Forelimb muscle (tissue), 1 donor: ENCODE data around the gene MIF4GD. TPM values are rescaled to one million over a fixed set of nuclear protein-coding genes. Genes with fewer than 3 reads are reported as not detected.
"Not testable (repeated sequence)": the region's sequence is repeated elsewhere in the genome, so short reads cannot be mapped to it uniquely, and the experiment has no call there.

Experiments used
- DNase-seq: peaks from one replicate; pipeline ENCODE4 v3.0.0-alpha.2; 2013; ENCODE audit warnings: low read depth
- polyA plus RNA-seq: library from polyadenylated mRNA; unstranded; fragments of 120-200 nt; gene quantifications from one replicate; pipeline ENCODE4 v1.2.1, GENCODE V29; 2013; ENCODE audit not compliant: insufficient read length

MIF4GD gene
- polyA plus RNA-seq, 1 donor = 15.1 TPM

DNA sequence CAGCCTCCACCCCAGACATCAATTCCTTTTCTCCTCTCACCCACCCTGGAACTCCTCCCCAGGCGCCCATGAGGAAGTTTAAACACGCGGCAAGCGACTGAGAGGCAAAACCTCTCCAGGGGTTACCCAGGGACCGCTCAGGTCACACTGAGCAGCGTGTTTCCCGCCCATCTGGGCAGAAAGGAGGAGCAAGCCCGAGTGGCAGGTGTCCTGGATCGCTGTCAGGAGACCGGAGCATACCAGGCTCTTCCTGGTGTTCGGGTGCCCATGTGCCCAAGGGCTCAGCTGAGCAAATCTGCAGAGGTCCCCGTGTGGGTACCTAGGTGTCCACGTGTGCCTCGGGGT is 17.7 kb upstream of the MIF4GD start:
- no peak for DNase-seq

DNA sequence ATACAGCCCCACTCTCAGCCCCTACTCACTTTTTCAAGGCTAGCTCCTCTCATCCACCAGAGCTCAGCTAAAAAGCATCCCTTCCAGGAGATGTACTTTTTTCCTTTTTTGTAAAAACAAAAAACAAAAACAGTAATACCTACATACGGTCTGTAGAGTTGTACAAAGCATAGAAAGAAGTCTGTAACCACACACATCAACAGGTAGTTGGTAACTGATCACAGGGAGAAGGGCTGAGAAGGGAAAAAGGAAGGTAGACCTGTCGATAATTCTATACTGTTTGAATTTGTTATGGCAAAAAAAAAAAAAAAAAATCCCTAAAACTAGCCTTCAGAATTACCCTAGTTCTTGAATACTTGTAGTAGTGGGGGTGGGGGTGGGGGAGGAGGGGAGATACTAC is 17.3 kb upstream of the MIF4GD start:
- DNase-seq = no peak

- no peak for DNase-seq
Measured at GRCh38 chr17:75287221-75287620, 16.2 kb upstream of the MIF4GD start.

DNA sequence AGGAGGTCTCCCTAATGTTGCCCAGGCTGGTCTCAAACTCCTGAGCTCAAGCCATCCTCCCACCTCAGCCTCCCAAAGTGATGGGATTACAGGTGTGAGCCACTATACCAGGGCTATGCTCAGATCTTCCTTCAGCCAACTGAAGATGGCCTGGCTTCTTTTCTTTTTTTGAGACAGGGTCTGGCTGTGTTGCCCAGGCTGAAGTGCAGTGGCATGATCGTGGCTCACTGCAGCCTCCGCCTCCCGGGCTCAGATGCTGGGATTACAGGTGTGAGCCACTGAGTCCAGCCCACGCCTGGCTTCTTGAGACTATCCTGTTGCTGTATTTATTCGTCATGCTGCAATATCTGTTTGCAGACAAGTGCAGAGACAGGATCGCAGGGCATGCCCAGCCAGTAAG is 14.1 kb upstream of the MIF4GD start:
- DNase-seq = no peak

DNA sequence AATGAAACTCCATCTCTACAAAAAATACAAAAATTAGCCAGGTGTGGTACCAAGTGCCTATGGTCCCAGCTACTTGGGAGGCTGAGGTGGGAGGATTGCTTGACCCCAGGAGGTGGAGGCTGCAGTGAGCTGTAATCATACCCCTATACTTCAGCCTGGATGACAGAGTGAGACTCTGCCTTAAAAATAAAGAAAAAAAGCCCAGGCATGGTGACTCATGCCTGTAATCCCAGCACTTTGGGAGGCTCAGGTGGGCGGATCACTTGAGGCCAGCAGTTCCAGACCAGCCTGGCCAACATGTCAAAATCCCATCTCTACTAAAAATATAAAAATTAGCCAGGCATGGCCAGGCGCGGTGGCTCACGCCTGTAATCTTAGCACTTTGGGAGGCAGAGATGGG is 9.2 kb upstream of the MIF4GD start:
- DNase-seq = not testable (repeated sequence)

DNA sequence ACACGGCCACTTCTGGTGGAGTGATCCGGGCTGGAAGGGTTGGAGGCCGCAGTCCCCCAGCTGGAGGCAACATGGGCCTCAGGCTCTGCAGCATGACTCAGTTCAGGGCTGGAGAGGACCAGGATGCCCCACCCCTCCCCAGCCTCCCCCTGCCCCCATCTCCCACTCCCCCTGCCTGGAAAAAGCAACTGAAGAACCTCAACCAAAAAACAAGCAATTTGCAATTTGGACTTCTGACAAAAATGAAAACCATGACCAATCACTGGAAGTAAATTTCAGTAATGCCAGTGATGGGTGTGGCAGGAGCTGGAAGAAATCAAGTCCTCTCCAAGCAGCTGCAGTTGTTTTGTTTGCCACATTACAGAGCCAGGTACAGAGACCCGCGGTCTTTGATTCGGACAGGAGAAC is 6.6 kb upstream of the MIF4GD start:
- no peak for DNase-seq

- DNase-seq = no peak
Measured at GRCh38 chr17:75273977-75274708, 3.1 kb upstream of the MIF4GD start.

- DNase-seq = no peak
Measured at GRCh38 chr17:75272848-75273184, 1.8 kb upstream of the MIF4GD start.

DNA sequence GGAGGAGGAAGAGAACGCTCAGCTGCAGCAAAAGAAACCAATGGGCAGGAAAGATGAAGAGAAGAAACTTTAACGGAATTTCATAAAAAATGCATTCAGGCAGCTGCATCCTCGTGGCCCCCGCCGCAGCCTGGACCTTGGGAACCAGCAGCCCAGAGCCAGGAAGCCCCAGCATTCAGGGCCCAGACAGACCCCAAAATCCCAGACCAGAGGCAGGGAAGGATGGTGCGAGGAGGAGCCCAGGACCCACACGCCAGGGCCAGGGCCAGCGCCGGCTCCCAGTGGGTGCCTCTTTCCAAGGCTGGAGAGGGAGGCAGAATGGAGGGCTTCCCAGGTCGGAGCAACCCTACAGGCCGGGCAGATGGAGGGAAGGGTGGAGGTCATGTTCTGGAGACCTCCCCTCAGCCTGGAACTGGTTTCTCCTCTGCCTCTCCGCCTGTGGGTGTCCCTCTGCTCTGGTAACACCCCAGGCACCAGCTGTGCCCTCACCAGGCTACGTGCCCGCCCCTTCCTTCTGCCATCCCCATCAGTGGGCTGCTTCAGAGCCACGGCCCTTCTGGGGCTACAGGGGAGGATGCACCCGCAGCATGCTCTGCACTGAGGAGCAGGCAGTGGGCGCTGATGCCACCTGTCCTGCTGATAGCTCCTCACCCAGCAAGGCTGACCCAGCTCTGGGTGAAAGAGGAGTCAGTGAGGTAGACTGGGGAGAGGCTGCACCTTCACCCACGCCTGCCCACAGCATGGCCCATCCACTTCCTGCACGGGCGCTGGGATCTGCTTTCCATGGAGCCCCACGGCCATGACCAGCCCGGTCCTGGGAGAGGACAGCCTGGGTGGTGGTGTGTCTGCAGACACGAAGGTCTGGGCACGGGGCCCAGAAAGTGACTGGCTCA is 1.2 kb upstream of the MIF4GD start:
- no peak for DNase-seq

- no peak for DNase-seq
Measured at GRCh38 chr17:75271233-75271954, 363 bp upstream of the MIF4GD start.

DNA sequence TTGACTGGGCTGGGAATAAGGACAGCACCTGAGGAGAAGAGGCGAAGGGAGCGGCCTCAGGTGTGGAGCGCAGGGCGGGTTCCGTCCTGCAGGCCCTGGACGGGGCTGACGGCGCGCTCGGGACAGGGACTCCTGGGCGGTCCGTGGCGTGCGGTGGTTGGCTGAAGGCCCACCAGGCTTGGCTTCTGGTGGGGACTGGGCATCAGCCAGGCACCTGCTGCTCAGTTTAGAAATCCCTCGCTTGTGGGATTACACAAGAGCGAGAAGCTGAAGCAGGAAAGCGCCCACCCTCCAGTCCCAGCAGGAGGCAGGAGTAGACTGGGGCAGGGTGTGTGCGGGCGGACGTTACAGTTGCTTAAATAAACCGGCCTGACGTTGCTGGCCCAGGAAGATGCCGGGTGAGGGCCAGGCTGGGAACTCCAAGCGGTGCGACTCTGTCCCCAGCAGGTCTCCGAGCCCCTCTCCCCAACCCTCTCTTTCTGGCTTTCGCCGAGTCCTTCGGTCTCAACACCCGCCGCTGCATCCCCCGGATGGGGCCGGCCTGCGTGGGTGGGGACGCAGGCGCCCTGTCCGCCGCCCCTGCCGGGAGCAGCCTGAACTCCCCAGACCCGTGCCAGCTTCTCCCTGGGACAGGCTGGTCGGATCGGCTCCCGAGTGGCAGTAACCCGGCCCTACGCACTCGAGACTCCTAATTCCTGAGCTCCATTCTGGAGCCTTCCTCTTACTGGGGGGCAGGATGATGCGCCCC is 639 bp downstream of the MIF4GD start:
- no peak for DNase-seq

- no peak for DNase-seq
Measured at GRCh38 chr17:75269844-75270217, 1.2 kb downstream of the MIF4GD start.

GRCh38 chr17:75267411-75268232 is 3.4 kb downstream of the MIF4GD start:
- no peak for DNase-seq

- no peak for DNase-seq
Measured at GRCh38 chr17:75267153-75267410, 3.9 kb downstream of the MIF4GD start.

DNA sequence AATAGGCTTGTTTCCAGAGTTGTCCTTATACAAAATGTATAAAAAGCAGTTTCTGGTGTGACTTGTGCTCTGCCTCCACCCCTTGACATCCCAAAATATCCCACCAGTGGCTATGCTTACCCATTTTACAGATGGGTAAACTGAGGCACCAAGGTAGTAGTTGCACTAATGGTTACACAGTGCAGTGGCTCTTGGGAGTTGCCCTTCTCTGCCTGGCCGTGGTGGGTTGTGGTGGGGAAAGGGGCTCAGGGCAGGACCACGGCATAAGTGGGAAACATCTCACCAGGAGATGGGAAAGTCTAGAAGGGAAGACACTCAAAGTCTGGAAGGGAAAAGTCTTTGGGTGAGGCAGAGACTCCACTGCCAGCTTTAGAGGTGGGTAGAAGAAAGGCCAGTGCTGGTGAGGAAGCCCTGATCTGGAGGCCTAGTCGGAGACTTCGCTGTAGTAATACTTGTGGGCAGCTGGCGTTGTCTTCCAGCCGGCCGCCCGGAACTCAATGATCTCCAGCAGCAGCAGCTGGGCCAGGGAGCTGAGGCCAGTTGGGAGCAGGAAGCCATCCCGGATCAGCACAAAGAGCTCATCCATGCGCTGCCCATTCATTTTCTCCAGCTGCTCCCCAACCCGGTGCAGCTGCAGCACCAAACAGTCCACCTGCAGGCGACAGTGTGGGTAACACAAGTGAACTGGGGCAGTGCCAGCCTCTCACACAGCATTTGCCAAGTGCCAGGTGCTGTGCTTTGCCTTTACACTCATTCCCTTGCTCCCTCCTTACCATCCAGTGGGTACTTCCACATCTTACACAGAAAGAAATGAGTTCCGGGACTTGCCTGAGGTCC is 4.5 kb downstream of the MIF4GD start:
- DNase-seq = no peak

DNA sequence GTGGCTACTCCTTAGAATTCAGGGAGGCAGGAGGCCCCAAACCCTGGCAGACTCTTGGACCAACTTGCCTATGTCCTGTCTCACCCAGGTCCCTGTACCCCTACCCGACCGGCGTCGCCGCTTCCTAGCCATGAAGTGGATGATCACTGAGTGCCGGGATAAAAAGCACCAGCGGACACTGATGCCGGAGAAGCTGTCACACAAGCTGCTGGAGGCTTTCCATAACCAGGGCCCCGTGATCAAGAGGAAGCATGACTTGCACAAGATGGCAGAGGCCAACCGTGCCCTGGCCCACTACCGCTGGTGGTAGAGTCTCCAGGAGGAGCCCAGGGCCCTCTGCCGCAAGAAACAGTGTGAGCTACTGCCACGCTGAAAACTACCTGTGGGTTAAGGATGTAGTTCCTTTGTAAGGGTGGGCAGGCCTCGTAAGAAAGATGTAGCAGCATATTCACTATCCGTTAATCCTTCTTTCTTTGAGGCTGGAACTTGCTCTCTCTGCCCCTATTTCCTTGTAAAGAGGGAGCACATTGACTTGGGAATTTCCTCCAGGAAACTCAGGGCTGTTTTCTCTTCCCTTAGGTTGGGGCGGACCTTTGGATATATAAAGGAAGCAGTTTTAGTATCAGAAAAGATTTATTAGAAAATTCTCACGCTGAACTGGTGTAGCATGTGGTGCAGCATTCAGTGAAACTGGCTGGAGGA is 5.3 kb downstream of the MIF4GD start:
- no peak for DNase-seq

DNA sequence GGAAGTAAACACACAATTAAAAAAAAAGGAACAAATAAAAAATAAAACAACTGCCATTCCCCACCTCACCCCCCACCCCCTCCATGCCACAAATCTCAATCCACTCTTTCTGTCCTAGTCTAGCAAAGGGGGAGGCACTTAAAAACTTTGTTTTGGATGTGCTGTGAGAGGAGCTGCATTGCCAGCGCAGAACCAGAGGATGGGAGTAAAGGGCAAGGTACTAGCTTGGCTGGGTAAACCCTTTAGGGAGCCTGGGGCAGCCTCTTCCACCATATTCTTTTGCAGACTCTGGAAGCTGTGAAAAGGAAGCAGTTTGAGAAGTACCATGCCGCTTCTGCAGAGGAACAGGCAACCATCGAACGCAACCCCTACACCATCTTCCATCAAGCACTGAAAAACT is 8.0 kb downstream of the MIF4GD start:
- no peak for DNase-seq

- DNase-seq = no peak
Measured at GRCh38 chr17:75262112-75262606, 8.9 kb downstream of the MIF4GD start.

GRCh38 chr17:75261336-75262111 is 9.5 kb downstream of the MIF4GD start, which contains the start of the genes GGA3 and MRPS7:
GGA3 (minus strand) TSS chr17:75261606; CDS start chr17:75261587, 19 bp downstream.
MRPS7 (plus strand) TSS chr17:75261879; CDS start chr17:75261901, 22 bp downstream.
- DNase-seq = peak; percentile 79
